Kidney tubule cell (primary cell): ENCODE measurements around the gene MS4A3.
"Not testable (repeated sequence)": the region's sequence is repeated elsewhere in the genome, so short reads cannot be mapped to it uniquely, and the experiment has no call there.

Source experiments
- DNase-seq: peaks from one replicate; pipeline ENCODE4 v3.0.0-alpha.2; 2018; ENCODE audit warnings: low spot score

Gene MS4A3

GRCh38 chr11:60095477-60096120 is 39.1 kb downstream of the MS4A3 start:
- DNase-seq: no peak

GRCh38 chr11:60097189-60097588 is 40.7 kb downstream of the MS4A3 start:
- no peak for DNase-seq

DNA sequence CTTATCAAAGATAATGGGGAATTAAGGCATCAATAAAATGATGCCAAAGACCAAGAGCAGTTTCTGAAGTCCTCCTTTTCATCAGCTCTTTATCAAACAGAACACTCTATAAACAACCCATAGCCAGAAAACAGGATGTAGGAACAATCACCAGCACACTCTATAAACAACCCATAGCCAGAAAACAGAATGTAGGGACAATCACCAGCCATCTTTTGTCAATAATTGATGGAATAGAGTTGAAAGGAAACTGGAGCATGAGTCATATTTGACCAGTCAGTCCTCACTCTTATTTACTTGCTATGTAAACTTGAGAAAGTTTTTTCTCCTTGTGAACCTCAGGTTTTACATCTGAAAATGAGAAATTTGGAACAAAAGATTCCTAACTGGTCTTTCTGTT is 42.0 kb downstream of the MS4A3 start:
- DNase-seq: peak; percentile 79

DNA sequence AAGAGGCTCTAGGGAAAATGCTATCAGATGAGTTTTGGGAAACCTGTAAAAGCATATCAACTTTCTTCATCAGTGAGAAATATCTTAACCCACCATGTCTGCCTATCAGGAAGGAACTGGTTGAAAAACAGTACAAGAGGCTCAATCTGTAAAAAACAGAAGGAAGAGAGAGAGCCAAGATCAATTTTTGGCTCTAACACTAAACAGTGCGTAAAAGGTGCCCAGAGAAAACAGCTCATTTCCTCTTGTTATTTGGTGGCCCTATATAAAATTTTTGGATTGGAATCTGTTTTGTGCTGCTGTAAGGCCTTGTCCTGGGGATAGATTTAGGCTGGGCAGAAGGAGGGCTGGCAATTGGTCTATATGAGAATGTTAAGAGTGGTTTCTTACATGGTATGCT is 44.1 kb downstream of the MS4A3 start:
- DNase-seq: no peak

DNA sequence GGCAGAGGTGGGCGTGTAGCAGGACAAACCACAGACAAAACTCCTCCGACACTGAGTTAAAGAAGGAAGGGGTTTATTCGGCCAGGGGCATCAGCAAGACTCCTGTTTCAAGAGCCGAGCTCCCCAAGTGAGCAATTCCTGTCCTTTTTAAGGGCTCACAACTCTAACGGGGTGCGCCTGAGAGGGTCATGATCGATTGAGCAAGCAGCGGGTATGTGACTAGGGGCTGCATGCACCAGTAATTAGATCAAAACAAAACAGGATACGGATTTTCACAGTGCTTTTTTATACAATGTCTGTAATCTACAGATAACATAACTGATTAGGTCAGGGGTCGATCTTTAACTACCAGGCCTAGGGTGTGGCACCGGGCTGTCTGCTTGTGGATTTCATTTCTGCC is 44.9 kb downstream of the MS4A3 start:
- not testable (repeated sequence) for DNase-seq

- DNase-seq: not testable (repeated sequence)
Observed at GRCh38 chr11:60104471-60105115, 48.1 kb downstream of the MS4A3 start.

- not testable (repeated sequence) for DNase-seq
Observed at GRCh38 chr11:60108631-60109030, 52.2 kb downstream of the MS4A3 start.

DNA sequence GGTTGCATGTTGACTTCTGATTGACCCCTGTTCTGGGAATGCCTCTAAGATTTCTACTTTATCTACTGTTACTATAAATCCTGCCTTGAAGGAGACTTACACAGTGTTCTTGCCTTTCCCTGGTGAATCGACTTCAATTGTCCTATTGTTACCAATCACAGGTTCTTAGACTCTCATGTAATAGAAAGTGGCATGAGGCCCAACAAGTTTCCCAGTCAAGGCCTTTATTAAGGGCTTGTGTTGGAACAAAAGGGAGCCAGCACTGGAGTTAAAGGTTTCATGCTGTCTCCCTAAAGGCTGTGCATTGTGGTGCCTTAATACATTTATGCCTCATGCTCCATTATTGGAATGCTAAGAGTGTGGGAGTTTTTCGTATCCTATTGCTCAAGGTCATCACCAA is 55.3 kb downstream of the MS4A3 start:
- no peak for DNase-seq

DNA sequence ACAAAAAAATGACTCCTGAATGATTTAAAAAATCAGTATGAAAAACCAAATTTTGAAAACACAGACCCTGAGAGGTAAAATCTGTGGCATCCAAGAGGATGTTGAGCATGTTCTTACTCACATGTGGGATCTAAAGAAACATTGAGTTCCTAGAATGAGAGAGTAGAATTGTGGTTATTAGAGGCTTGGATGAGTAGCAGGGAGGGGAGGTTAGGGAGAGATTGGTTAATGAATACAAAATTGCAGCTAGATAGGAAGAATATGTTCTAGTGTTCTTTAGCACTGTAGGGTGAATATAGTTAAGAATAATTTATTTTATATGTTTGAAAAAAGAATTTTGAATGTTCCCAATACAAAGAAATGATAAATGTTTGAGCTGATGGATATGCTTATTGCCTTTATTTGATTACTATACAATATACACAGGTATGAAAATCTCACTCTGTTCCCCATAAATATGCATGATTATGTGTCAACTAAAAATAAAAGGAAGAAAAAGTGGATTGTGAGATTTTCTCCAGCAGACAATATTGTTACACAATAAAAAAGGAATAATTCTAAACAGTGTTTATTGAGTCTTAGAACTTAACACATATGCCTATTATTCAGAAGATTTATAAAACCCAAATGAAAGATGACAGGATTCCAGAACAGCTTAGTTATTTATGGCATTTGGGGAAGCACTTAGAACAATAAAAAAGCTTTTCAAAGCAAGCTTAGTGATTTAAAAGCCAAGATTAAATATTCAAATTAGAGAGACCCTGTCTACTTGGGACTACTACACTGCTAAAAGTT is 60.7 kb downstream of the MS4A3 start:
- DNase-seq: peak; percentile 68

GRCh38 chr11:60118338-60118737 is 61.9 kb downstream of the MS4A3 start:
- DNase-seq: no peak

GRCh38 chr11:60119710-60120109 is 63.2 kb downstream of the MS4A3 start:
- DNase-seq: no peak
